Endothelial cell of umbilical vein (primary cell): Measurements from ENCODE around the gene ROBO2. TPM values are rescaled to one million over a fixed set of nuclear protein-coding genes. Genes with fewer than 3 reads are reported as not detected.

Experiments
- BruUV-seq: library from RNA; stranded (reverse); fragments of 400-500 nt; replicated peaks from 2 replicates; lab custom pipeline; 2021; lab: Mats Ljungman, UMichigan
- CTCF ChIA-PET: fragments of 300-600, 350-600 bp; sonication (Branson Sonifier 250); formaldehyde crosslinking; loops from one replicate; lab custom pipeline; 2021; ENCODE audit warnings: antibody characterized with exemption, inconsistent platforms; lab: Charles Lee
- POLR2A ChIA-PET: fragments of 300-600, 350-600 bp; sonication (Branson Sonifier 250); formaldehyde crosslinking; loops from one replicate; lab custom pipeline; 2021; ENCODE audit warnings: antibody characterized with exemption, inconsistent platforms; lab: Charles Lee
- DNase-seq: peaks from one replicate; pipeline ENCODE4 v3.0.0-alpha.2; 2011; ENCODE audit warnings: low read depth, low spot score
- FAIRE-seq: peaks from 2 replicates; lab custom pipeline; 2011; peaks lifted over from hg19 to GRCh38; lab: Jason Lieb, UNC
- H2AFZ ChIP-seq: 2 replicates; pipeline ENCODE4 v1.6.0; 2012; ENCODE audit warnings: low read depth, low read length, control low read depth, inconsistent platforms
- H3K27ac ChIP-seq: 2 replicates; pipeline ENCODE4 v1.5.1; 2011; ENCODE audit warnings: low read depth, mild to moderate bottlenecking, control low read depth, low read length, moderate library complexity; ENCODE audit not compliant: insufficient read depth
- H3K27me3 ChIP-seq, 2 experiments: 2 replicates each; pipeline versions ENCODE4 v1.6.0 to v1.6.1; 2011; ENCODE audit warnings: low read length in 2 of 2, mixed read lengths in 1 of 2; ENCODE audit not compliant: control insufficient read depth in 2 of 2, insufficient read depth in 2 of 2
- H3K36me3 ChIP-seq, 2 experiments: 2 replicates in 1 of 2; 3 replicates in 1 of 2; pipeline ENCODE4 v1.5.1; 2011; ENCODE audit warnings: low read length in 2 of 2, mild to moderate bottlenecking in 1 of 2, moderate library complexity in 1 of 2; ENCODE audit not compliant: control insufficient read depth in 2 of 2, insufficient read depth in 2 of 2; ENCODE audit errors: extremely low read depth in 1 of 2
- H3K4me1 ChIP-seq: 3 replicates; pipeline ENCODE4 v1.5.1; 2011; ENCODE audit warnings: mild to moderate bottlenecking, low read length; ENCODE audit not compliant: control insufficient read depth, insufficient read depth; ENCODE audit errors: extremely low read depth
- H3K4me2 ChIP-seq: 2 replicates; pipeline ENCODE4 v1.6.1; 2011; ENCODE audit warnings: low read length, control low read depth, mixed read lengths; ENCODE audit not compliant: insufficient read depth
- H3K4me3 ChIP-seq, 3 experiments: fragments of 200-600 bp in 1 of 3; sonication (generic), shearing (Covaris generic) in 1 of 3; replicated peaks in 1 of 3; 2 replicates each; pipeline ENCODE4 v1.5.1; 2011 to 2016; ENCODE audit warnings: control low read depth in 3 of 3, low read length in 3 of 3, mild to moderate bottlenecking in 2 of 3, inconsistent platforms in 1 of 3, low read depth in 1 of 3, moderate library complexity in 1 of 3; ENCODE audit not compliant: insufficient read depth in 1 of 3
- H3K79me2 ChIP-seq: 2 replicates; pipeline ENCODE4 v1.6.0; 2012; ENCODE audit warnings: low read length, inconsistent platforms; ENCODE audit not compliant: control insufficient read depth, insufficient read depth
- H3K9ac ChIP-seq: replicated peaks from 2 replicates; pipeline ENCODE3; 2011; ENCODE audit warnings: low read length, control low read depth; ENCODE audit not compliant: insufficient read depth; ENCODE audit errors: extremely low read depth
- H3K9me1 ChIP-seq: replicated peaks from 3 replicates; pipeline ENCODE4 v1.6.0; 2011; ENCODE audit warnings: mild to moderate bottlenecking, low read length; ENCODE audit not compliant: control insufficient read depth, insufficient read depth; ENCODE audit errors: extremely low read depth
- H3K9me3 ChIP-seq: replicated peaks from 2 replicates; pipeline ENCODE4 v1.5.1; 2012; ENCODE audit warnings: low read length, inconsistent platforms; ENCODE audit not compliant: control insufficient read depth, insufficient read depth
- H4K20me1 ChIP-seq: replicated peaks from 2 replicates; pipeline ENCODE3; 2011; ENCODE audit warnings: mild to moderate bottlenecking, low read length; ENCODE audit not compliant: control insufficient read depth, insufficient read depth; ENCODE audit errors: extremely low read depth
- CTCF ChIP-seq, 2 donors: IDR thresholded peaks; 1 replicate in 1 of 2; 2 replicates in 1 of 2; pipeline ENCODE4 v1.5.1; 2011; ENCODE audit warnings: low read length in 2 of 2, mild to moderate bottlenecking in 2 of 2, moderate library complexity in 2 of 2, control low read depth in 1 of 2, inconsistent platforms in 1 of 2, low read depth in 1 of 2; ENCODE audit not compliant: insufficient read depth in 1 of 2; ENCODE audit errors: extremely low read depth in 1 of 2
- EZH2 ChIP-seq: IDR thresholded peaks from 2 replicates; pipeline ENCODE4 v1.6.1; 2012; ENCODE audit warnings: borderline replicate concordance, low read depth, mild to moderate bottlenecking, moderate library complexity, low read length, inconsistent platforms; ENCODE audit not compliant: severe bottlenecking
- FOS ChIP-seq: IDR thresholded peaks from 2 replicates; pipeline ENCODE4 v1.6.1; 2011; ENCODE audit warnings: mild to moderate bottlenecking, low read length, moderate library complexity, borderline replicate concordance; ENCODE audit not compliant: insufficient read depth
- GATA2 ChIP-seq: IDR thresholded peaks from 2 replicates; pipeline ENCODE4 v1.7.0; 2011; ENCODE audit warnings: low read depth, mild to moderate bottlenecking, moderate library complexity, mixed read lengths, low read length; ENCODE audit not compliant: insufficient read length, insufficient read depth
- JUN ChIP-seq: IDR thresholded peaks from 2 replicates; pipeline ENCODE4 v1.6.1; 2011; ENCODE audit warnings: borderline replicate concordance, low read depth; ENCODE audit not compliant: insufficient read length, insufficient read depth
- MYC ChIP-seq: IDR thresholded peaks from one replicate; pipeline ENCODE4 v1.6.1; 2011; ENCODE audit warnings: mild to moderate bottlenecking, low read depth, low read length
- POLR2A ChIP-seq: IDR thresholded peaks from 2 replicates; pipeline ENCODE4 v1.6.1; 2012; ENCODE audit warnings: low read depth, mild to moderate bottlenecking, control low read depth, low read length
- POLR2AphosphoS5 ChIP-seq: IDR thresholded peaks from 2 replicates; pipeline ENCODE4 v1.6.1; 2012; ENCODE audit warnings: low read depth, mild to moderate bottlenecking, control low read depth, low read length, moderate library complexity; ENCODE audit not compliant: insufficient read depth
- dilution Hi-C: fragments of 300-500 bp; cut with MboI; formaldehyde crosslinking; loops from one replicate; pipeline ENCODE4 v1.15.0; 2019; ENCODE audit warnings: low sequenced_read_pairs; ENCODE audit not compliant: extremely low pct_ligation_motif_present
- intact Hi-C: fragments of 100-400 bp; cut with micrococcal nuclease; formaldehyde crosslinking; loops from one replicate; pipeline ENCODE4 v1.10.0; 2022
- polyA plus RNA-seq, 4 experiments: library from polyadenylated mRNA; depleted of rRNA in 3 of 4; stranded (reverse) in 3 of 4; unstranded in 1 of 4; fragments of >200 nt; gene quantifications; 2 replicates each; pipeline versions ENCODE4 v1.2.1 to v1.2.3, GENCODE V29; 2011 to 2012; ENCODE audit warnings: missing spikeins in 1 of 4
- total RNA-seq: library from RNA; stranded (reverse); gene quantifications from 2 replicates; pipeline ENCODE4 v1.2.3, GENCODE V29; 2021
- TF ChIP-seq, protein P1 (sequence below): IDR thresholded peaks from 2 replicates; pipeline ENCODE4 v1.6.1; 2011; ENCODE audit not compliant: insufficient read depth, insufficient read length

The ROBO2 gene
- total and polyA plus RNA-seq, 2 donors (not counting 3 experiments of a cell fraction or from before 2014, with no cell fraction given) = not detected

- Histone ChIP-seq H3K9ac (no peak overlapping the region), H3K4me3 (no peak overlapping the region), H2AFZ (no peak overlapping the region), H3K36me3 (no peaks in the 10 kb centered on the region), H4K20me1 (no peaks in the 10 kb centered on the region), H3K79me2 (no peaks in the 10 kb centered on the region), H3K4me1 (no peaks in the 10 kb centered on the region), H3K27me3 (no peaks in the 10 kb centered on the region), H3K4me2 (no peak overlapping the region), H3K9me3 (no peaks in the 10 kb centered on the region), H3K27ac (no peak overlapping the region), H3K9me1 (no peaks in the 10 kb centered on the region)
- TF ChIP-seq CTCF (IDR thresholded peaks at IDR 0.05; ENCODE audit: extremely low read depth in 1 of 2, insufficient read depth in 1 of 2, low read depth in 1 of 2, low read length in 2 of 2) (no peak), GATA2 (no peak), JUN (no peak), FOS (no peak), MYC (no peak), POLR2A (no peak), EZH2 (no peak), POLR2AphosphoS5 (no peak)
- TF ChIP-seq, protein P1, sequence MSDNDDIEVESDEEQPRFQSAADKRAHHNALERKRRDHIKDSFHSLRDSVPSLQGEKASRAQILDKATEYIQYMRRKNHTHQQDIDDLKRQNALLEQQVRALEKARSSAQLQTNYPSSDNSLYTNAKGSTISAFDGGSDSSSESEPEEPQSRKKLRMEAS = no peak
- DNase-seq (no peak), FAIRE-seq (no peak)
- ChIA-PET POLR2A (no interaction called here), CTCF (no interaction called here)
- intact Hi-C loops = no loop called here
- no TSS peak for BruUV-seq
- dilution Hi-C loops = no loop called here
These were observed 428.1 kb downstream of the ROBO2 start for GRCh38 chr3:77467702-77468625.
